Parathyroid adenoma (tissue), 2 donors: ENCODE results near the gene LRTM2.

Experiments used
- H2AFZ ChIP-seq: fragments of 300-600 bp; sonication (generic); one replicate; pipeline ENCODE4 v1.7.0; 2017; ENCODE audit warnings: antibody characterized with exemption, mild to moderate bottlenecking
- H3K27ac ChIP-seq: fragments of 300-600 bp; sonication (generic); one replicate; pipeline ENCODE4 v1.7.0; 2017
- H3K27me3 ChIP-seq: fragments of 300-600 bp; sonication (generic); one replicate; pipeline ENCODE4 v1.7.0; 2017; ENCODE audit warnings: low read length; ENCODE audit not compliant: control insufficient read depth, insufficient read depth
- H3K36me3 ChIP-seq: fragments of 300-600 bp; sonication (generic); one replicate; pipeline ENCODE4 v1.7.0; 2017; ENCODE audit warnings: low read length; ENCODE audit not compliant: control insufficient read depth, insufficient read depth
- H3K4me1 ChIP-seq: fragments of 300-600 bp; sonication (generic); one replicate; pipeline ENCODE4 v1.7.0; 2017; ENCODE audit warnings: control low read depth
- H3K4me2 ChIP-seq: fragments of 300-600 bp; sonication (generic); one replicate; pipeline ENCODE4 v1.7.0; 2017; ENCODE audit warnings: low read length
- H3K4me3 ChIP-seq: fragments of 300-600 bp; sonication (generic); one replicate; pipeline ENCODE4 v1.7.0; 2017; ENCODE audit warnings: low read depth, low read length
- H3K79me2 ChIP-seq: fragments of 300-600 bp; sonication (generic); one replicate; pipeline ENCODE4 v1.7.0; 2017; ENCODE audit warnings: control low read depth
- H3K9ac ChIP-seq: fragments of 300-600 bp; sonication (generic); one replicate; pipeline ENCODE4 v1.7.0; 2017; ENCODE audit warnings: mild to moderate bottlenecking
- H3K9me3 ChIP-seq: fragments of 300-600 bp; sonication (generic); one replicate; pipeline ENCODE4 v1.7.0; 2017; ENCODE audit warnings: low read length; ENCODE audit not compliant: control insufficient read depth
- TF ChIP-seq, protein P1 (sequence below): fragments of 300-600 bp; sonication (generic); IDR thresholded peaks from one replicate; pipeline ENCODE4 v1.7.0; 2017; ENCODE audit warnings: antibody characterized with exemption, mild to moderate bottlenecking
- donor health status: primary hyperparathyroidism.

The LRTM2 gene

DNA sequence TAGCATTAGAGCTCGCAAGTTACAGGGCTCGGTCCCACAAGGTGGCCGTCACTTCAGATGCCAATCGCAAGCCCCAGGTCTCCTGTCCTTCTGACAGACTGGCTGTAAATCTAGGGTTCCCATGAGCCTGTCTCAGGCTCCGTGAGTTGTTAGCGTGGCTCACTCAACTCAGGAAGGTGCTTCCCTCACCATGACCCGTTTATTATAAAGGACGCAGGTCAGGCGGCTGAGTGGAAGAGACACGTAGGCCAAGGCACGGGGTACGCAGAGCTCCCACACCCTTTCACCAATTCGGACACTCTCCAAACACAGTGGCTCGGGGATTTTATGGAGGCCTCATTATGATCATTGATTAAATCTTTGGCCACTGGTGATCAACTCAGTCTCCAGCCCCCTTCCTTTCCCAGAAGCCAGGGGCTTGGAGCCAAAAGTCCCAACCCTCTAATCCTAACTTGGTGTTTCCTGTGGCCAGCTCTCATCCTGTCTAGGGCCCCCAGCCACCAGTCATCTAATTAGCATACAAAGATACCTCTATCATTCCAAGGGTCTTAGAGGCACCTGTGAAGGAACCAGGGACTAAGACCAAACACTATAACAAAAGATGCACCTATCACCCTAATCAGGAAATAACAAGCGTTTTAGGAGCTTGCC, 25.8 kb upstream of the LRTM2 start:
- H3K4me1 ChIP-seq, result peaks cover 9% of the 10 kb centered on the region
- H3K4me3 ChIP-seq, result no peak overlapping the region
- no peak overlapping the region for H3K9ac ChIP-seq
- no peaks in the 10 kb centered on the region for H3K9me3 ChIP-seq
- H3K27ac ChIP-seq, result no peak overlapping the region
- TF ChIP-seq, protein P1, sequence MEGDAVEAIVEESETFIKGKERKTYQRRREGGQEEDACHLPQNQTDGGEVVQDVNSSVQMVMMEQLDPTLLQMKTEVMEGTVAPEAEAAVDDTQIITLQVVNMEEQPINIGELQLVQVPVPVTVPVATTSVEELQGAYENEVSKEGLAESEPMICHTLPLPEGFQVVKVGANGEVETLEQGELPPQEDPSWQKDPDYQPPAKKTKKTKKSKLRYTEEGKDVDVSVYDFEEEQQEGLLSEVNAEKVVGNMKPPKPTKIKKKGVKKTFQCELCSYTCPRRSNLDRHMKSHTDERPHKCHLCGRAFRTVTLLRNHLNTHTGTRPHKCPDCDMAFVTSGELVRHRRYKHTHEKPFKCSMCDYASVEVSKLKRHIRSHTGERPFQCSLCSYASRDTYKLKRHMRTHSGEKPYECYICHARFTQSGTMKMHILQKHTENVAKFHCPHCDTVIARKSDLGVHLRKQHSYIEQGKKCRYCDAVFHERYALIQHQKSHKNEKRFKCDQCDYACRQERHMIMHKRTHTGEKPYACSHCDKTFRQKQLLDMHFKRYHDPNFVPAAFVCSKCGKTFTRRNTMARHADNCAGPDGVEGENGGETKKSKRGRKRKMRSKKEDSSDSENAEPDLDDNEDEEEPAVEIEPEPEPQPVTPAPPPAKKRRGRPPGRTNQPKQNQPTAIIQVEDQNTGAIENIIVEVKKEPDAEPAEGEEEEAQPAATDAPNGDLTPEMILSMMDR, result no peak
- H3K27me3 ChIP-seq, result no peaks in the 10 kb centered on the region
- H2AFZ ChIP-seq, result no peak overlapping the region
- no peak overlapping the region for H3K4me2 ChIP-seq
- no peaks in the 10 kb centered on the region for H3K36me3 ChIP-seq
- no peaks in the 10 kb centered on the region for H3K79me2 ChIP-seq

DNA sequence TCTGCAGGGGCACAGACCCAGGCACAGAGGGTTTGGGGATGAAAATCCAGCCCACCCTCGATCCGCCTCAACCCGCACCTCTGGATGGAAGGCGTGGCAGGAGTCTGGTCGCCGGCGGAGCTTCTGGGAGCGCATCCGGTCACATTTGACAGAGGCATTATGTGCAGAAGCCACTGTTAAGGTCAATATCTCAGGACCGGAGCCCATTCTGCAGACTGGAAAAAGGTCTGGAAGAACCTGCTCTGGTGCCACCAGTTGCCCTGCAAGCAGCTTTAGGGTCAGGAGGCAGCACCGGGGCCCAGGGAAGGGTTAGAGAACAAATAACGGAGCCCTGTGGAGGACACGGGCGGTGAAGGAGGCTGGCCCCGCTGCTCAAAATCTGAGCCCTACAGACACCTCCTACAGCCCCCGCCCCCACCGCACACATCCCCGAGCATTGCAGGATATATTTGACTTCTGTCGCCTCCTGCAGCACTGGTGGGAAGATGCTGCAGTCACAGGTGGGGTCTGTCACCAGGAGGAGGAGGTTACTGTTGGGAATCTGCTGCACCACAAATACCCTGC, 25.1 kb upstream of the LRTM2 start:
- H2AFZ ChIP-seq, result peak overlapping the region; percentile 93
- no peaks in the 10 kb centered on the region for H3K79me2 ChIP-seq
- no peak overlapping the region for H3K9ac ChIP-seq
- H3K27me3 ChIP-seq, result no peaks in the 10 kb centered on the region
- no peaks in the 10 kb centered on the region for H3K36me3 ChIP-seq
- TF ChIP-seq, protein P1, result no peak
- no peak overlapping the region for H3K4me3 ChIP-seq
- H3K9me3 ChIP-seq, result no peaks in the 10 kb centered on the region
- H3K4me2 ChIP-seq, result no peak overlapping the region
- peaks cover 9% of the 10 kb centered on the region for H3K4me1 ChIP-seq
- no peak overlapping the region for H3K27ac ChIP-seq

DNA sequence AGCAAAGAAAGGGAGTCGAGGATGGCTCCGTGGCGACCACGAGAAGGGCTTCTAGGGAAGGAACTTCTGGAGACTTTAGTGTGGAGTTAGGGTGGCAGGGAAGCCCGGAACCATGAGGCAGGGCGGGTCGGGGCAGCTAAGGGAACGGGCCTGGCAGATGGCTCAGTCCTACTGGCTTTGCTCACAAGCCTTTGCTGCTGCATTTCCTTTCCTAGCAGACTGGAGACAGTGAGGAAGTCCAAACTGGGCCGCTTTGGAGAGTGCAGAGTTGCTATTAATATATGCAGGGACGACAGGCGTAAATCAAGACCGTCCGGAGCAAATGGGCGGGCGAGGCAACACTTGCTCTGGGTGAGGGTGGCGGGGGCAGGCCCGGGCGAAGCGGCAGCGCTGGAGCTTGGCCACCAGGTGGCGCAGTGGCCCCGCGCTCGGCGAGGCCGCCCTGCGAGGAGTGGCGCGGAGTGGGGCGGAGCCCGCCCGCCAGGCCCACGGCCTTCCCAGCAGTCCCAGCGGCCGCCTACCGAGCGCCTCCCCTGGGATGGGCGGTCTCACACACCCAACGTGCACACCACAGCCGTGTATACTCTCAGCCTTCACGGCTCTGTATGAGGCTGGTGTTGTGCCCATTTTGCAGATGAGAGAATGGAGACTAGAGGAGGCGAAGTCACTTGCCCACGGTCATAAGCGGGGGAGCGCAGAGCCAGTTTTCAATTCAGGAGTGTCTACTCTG, 24.4 kb upstream of the LRTM2 start:
- Histone ChIP-seq H3K9ac (no peak overlapping the region), H2AFZ (peak overlapping the region; percentile 93), H3K4me2 (peak overlapping the region; percentile 62), H3K9me3 (no peaks in the 10 kb centered on the region), H3K4me1 (peaks cover 9% of the 10 kb centered on the region), H3K4me3 (peak overlapping the region; percentile 32), H3K36me3 (no peaks in the 10 kb centered on the region), H3K27me3 (no peaks in the 10 kb centered on the region), H3K27ac (peak overlapping the region; percentile 54), H3K79me2 (no peaks in the 10 kb centered on the region)
- TF ChIP-seq, protein P1, result peak; percentile 99

DNA sequence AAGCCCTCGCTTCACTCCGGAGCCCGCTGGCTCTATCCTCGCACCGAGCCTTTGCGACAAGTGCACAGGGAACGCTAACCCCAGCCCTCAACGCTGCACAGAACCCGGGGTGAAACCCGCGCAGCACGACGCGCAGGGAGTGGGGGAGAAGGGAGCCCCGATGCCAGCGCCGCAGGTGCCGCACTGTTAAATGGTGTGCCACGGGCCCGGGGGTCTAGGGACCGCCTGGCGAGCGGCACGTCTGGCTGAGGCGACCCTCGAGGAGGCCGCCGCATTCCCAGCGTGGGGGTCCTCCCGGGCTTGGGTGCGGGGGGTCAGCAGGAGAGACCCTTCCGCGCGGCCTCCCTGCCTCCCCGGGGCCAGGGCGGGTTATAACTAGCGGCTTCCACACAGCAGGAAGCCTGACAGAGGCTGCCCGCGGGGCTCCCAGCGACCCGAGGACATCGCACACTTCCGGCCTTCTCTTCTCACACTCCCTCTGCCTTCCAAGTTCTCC, 23.8 kb upstream of the LRTM2 start:
- peak overlapping the region; percentile 93 for H2AFZ ChIP-seq
- H3K36me3 ChIP-seq, result no peaks in the 10 kb centered on the region
- H3K9me3 ChIP-seq, result no peaks in the 10 kb centered on the region
- H3K9ac ChIP-seq, result peak overlapping the region; percentile 11
- H3K4me1 ChIP-seq, result peaks cover 9% of the 10 kb centered on the region
- no peaks in the 10 kb centered on the region for H3K27me3 ChIP-seq
- TF ChIP-seq, protein P1, result no peak
- peak overlapping the region; percentile 62 for H3K4me2 ChIP-seq
- peak overlapping the region; percentile 54 for H3K27ac ChIP-seq
- H3K4me3 ChIP-seq, result peak overlapping the region; percentile 32
- no peaks in the 10 kb centered on the region for H3K79me2 ChIP-seq
